Motor neuron (in vitro differentiated cells): Measurements from ENCODE around the gene SMAP2. TPM values are rescaled to one million over a fixed set of nuclear protein-coding genes. Genes with fewer than 3 reads are reported as not detected.

Source experiments
- ATAC-seq, 8 experiments: fragments of 200-7000 bp; cut with Tn5 transposase; replicated peaks in 6 of 8; 2 replicates each; pipeline ENCODE4 v1.8.0; 2021; ENCODE audit warnings: mild to moderate bottlenecking in 8 of 8, moderate library complexity in 8 of 8
- H3K27ac ChIP-seq, 2 donors: fragments of 250-450 bp; sonication (Bioruptor Pico); 2 replicates each; pipeline ENCODE4 v1.9.0; 2021; ENCODE audit warnings: antibody characterized with exemption in 2 of 2, mild to moderate bottlenecking in 2 of 2, moderate library complexity in 1 of 2
- H3K4me1 ChIP-seq, 2 donors: fragments of 250-450 bp; sonication (Bioruptor Pico); replicated peaks in 1 of 2; 2 replicates each; pipeline ENCODE4 v1.6.1; 2021; ENCODE audit warnings: antibody characterized with exemption in 2 of 2, mild to moderate bottlenecking in 2 of 2, moderate library complexity in 1 of 2
- H3K4me3 ChIP-seq, 5 donors: fragments of 250-450 bp; sonication (Bioruptor Pico); 2 replicates each; pipeline ENCODE4 v1.9.0; 2021; ENCODE audit warnings: antibody characterized with exemption in 5 of 5, mild to moderate bottlenecking in 5 of 5, moderate library complexity in 4 of 5
- WGBS, 10 experiments: fragments of 450-650 bp; shearing (Covaris generic); methylation state at CpG; one replicate each; pipeline ENCODE4 v1.0.0; 2022; 5-methylcytosine and 5-hydroxymethylcytosine counted together
- in situ Hi-C, 9 experiments: fragments of 400-800 bp; cut with MboI; loops; one replicate each; pipeline ENCODE4 v1.15.0; 2021; ENCODE audit warnings: low sequenced_read_pairs in 9 of 9, low pct_unique_long_range_greater_than_20kb in 2 of 9; ENCODE audit not compliant: unreplicated experiment in 9 of 9
- total RNA-seq, 8 experiments: library from RNA; unstranded; fragments of 300-600 nt; gene quantifications; 2 replicates each; pipeline versions ENCODE4 v1.2.3 to v1.2.4, GENCODE V29; 2022

The SMAP2 gene
- total RNA-seq, 8 experiments from 2014 or later: 9.6 to 60.9 (median 35.6) TPM

DNA sequence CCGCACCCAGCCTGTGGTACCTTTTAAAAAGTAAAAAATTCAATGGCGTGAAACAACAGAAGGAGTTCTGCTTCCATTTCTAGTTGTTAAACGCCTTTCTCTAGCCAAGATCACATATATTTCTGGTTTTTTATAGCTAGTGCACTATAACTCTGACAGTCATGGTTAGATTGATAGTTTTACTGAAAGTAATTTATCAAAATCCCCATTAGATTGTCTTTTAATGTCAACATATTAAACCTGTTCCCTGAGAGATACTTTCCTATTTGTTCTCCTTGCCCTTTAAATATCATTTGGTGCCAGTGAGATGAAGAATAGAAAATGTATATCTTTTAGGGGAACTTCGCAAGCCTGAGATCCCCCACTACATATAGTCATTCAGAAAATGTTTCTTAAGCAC is 7.3 kb downstream of the SMAP2 start:
- WGBS, 10 experiments: 83 to 100% (median 92%) methylated on average over 2 to 4 of the region's 4 CpGs
- Histone ChIP-seq H3K27ac (no peak overlapping the region), H3K4me3 (no peak overlapping the region), H3K4me1 (peaks cover 7 to 8% of the 10 kb centered on the region in 2 donors)
- in situ Hi-C loops: no loop called here
- ATAC-seq: no peak

GRCh38 chr1:40381268-40382107 is 8.0 kb downstream of the SMAP2 start:
- WGBS, 10 experiments: 46 to 96% (median 82%) methylated on average over 2 to 7 of the region's 7 CpGs
- no peak overlapping the region for H3K4me3 ChIP-seq
- peak in 2 of 8 experiments; percentile 24 to 46 for ATAC-seq
- no peak overlapping the region for H3K27ac ChIP-seq
- in situ Hi-C loops: no loop called here
- H3K4me1 ChIP-seq: peaks cover under 1 to 11% of the 10 kb centered on the region in 2 donors

- Histone ChIP-seq H3K27ac (no peak overlapping the region), H3K4me3 (no peak overlapping the region), H3K4me1 (peaks cover 0 to 11% of the 10 kb centered on the region in 2 donors)
- peak in 3 of 8 experiments; percentile 45 to 59 (median 49) for ATAC-seq
- WGBS, 10 experiments: 73 to 100% (median 90%) methylated on average over 2 to 3 of the region's 3 CpGs; no CpG with 5 or more reads in 3 of the 10 experiments
- in situ Hi-C loops: no loop called here
Measured at GRCh38 chr1:40382108-40382460, 8.6 kb downstream of the SMAP2 start.

- Histone ChIP-seq H3K4me1 (peaks cover 0 to 11% of the 10 kb centered on the region in 2 donors), H3K4me3 (no peak overlapping the region), H3K27ac (no peak overlapping the region)
- no peak for ATAC-seq
- in situ Hi-C loops: no loop called here
Measured at GRCh38 chr1:40382601-40383000, 9.1 kb downstream of the SMAP2 start.

- H3K27ac ChIP-seq: no peak overlapping the region
- WGBS, 10 experiments: 0 to 100% (median 85%) methylated on average over 1 to 7 of the region's 7 CpGs; no CpG with 5 or more reads in 1 of the 10 experiments
- ATAC-seq: peak in 6 of 8 experiments; percentile 15 to 54 (median 37)
- peaks cover 0 to 11% of the 10 kb centered on the region in 2 donors for H3K4me1 ChIP-seq
- in situ Hi-C loops: no loop called here
- no peak overlapping the region for H3K4me3 ChIP-seq
Measured at GRCh38 chr1:40383095-40383487, 9.6 kb downstream of the SMAP2 start.

DNA sequence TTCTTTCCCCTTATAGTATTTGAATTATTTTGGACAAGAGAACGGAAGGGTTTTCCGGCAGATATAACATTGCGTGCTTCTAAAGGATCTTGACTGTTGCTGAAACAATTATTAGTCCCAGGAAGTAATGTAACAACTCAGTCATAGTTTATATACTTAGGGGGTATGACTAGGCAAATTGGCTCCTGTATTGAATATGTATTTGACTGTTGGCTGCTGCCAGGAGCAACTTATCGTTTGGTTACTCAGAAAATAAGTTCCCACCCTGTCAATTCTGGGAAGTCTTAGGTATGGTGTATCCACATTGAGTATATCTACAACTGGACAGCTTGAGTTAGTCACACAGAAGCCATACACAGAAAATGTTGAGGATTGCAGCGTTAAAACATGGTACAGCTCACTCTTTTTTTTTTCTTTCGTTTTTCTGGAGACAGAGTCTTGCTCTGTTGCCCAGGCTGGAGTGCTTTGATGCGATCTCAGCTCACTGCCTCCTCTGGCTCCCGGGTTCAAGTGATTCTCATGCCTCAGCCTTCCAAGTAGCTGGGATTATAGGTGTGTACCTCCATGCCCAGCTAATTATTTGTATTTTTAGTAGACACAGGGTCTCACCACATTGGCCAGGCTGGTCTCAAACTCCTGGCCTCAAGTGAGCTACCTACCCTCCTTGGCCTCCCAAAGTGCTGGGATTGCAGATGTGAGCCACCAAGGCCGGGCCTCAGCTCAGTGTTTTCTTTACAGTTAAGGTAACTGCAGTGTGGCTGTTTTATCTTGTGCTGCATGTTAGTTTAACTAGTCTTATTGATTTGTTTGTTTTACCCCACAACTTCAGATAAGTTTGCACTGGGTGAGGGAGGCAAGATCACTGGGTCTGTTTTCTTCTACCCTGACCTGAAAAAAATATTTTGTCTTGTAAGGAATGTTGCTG is 10.2 kb downstream of the SMAP2 start:
- H3K4me1 ChIP-seq: peaks cover 0 to 11% of the 10 kb centered on the region in 2 donors
- 83 to 100% (median 93%) methylated on average over 2 to 9 of the region's 9 CpGs; no CpG with 5 or more reads in 1 of the 10 experiments for WGBS, 10 experiments
- in situ Hi-C loops: no loop called here
- peak in 3 of 8 experiments; percentile 56 to 90 (median 82) for ATAC-seq
- H3K27ac ChIP-seq: no peak overlapping the region
- no peak overlapping the region for H3K4me3 ChIP-seq

GRCh38 chr1:40384413-40384762 is 10.9 kb downstream of the SMAP2 start:
- no peak overlapping the region for H3K27ac ChIP-seq
- H3K4me1 ChIP-seq: peaks cover 0 to 11% of the 10 kb centered on the region in 2 donors
- in situ Hi-C loops: no loop called here
- ATAC-seq: peak in 1 of 8 experiments; percentile 22
- no peak overlapping the region for H3K4me3 ChIP-seq
- 61 to 100% (median 82%) methylated on average over 1 to 2 of the region's 2 CpGs; no CpG with 5 or more reads in 3 of the 10 experiments for WGBS, 10 experiments

DNA sequence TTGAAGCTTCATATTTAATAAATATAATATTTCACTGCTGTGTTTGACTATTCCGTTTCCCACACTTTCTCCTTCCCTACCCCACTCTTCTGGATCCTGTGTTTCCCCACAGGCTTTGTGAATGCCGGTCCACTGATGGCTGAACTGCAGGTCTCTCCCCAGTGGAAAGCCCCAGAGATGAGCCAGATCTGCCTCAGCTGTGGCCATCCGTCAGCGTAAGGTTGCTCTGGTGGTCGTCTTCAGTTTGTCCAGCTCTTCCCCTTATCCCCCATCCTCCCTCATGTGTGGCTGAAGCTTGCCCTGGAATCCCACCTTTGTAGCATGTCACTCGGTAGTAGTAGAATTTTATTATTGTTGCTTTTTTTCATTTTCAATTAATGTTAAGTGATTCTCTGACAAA is 11.4 kb downstream of the SMAP2 start:
- WGBS, 10 experiments: 80 to 100% (median 90%) methylated on average over 1 to 6 of the region's 6 CpGs; no CpG with 5 or more reads in 1 of the 10 experiments
- Histone ChIP-seq H3K4me3 (no peak overlapping the region), H3K27ac (no peak overlapping the region), H3K4me1 (peaks cover 0 to 11% of the 10 kb centered on the region in 2 donors)
- in situ Hi-C loops: no loop called here
- no peak for ATAC-seq

DNA sequence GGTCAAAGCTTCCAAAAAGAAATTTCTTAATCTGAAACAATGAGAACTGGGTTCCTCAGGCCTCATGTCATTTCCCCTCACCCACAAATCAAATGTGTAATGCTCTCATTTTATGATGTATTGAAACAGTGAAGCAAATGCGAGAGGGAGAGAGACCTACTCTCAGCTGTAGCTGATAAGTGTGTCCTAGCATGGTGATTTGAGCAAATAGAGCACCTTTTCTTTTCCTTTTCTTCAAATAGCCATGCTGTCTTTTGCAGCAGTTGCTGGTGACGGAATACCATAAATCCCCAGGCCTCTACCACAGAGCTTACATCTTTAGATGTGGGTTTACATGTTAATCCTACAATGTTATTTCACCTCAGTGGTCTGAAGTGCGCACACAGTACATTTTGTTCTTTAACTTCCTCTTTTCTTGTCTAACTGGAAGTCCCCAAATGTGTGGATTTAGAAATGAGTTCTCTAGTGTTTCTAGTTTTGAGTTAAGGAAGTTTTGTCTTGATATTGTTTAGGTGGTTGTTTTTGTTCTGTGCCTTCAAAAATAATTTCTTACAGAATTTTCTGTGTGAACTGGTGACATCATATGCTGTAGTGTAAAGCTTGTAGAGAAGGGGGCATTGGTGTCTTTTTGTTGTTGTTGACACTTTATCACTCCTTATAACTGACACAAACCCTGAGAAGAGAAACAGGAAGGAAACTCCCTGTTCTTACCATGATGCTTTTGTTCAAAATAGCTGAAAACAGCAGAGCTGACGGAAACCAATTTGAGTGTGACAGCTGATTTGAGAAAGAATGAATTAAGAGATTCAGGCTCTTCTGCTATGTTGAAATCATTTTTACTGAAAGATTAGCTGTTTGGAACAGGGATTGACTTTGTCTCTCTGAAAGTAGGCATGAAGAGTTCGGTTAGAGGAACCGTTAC is 12.2 kb downstream of the SMAP2 start:
- Histone ChIP-seq H3K27ac (no peak overlapping the region), H3K4me3 (no peak overlapping the region), H3K4me1 (peaks cover 0 to 14% of the 10 kb centered on the region in 2 donors)
- no peak for ATAC-seq
- in situ Hi-C loops: no loop called here
- WGBS, 10 experiments: 72 to 100% (median 87%) methylated on average over 2 to 6 of the region's 6 CpGs; no CpG with 5 or more reads in 1 of the 10 experiments

DNA sequence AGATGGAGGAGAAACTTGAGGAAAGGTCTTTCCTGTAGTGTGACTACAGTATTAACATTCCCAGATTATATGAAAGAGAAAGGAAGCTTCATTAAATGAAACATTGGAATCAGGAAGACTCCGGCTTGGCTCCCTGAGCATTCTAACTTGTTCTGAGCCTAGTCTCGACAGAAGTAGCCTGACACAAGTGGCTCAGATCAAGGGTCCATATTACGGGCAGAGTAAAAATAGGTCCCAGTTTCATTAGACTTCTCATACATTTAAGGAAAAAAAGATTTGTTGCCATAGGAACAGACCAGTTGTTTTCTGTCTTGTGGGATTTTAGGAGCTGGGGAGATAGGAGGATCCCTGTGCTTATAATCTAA is 12.8 kb downstream of the SMAP2 start:
- in situ Hi-C loops: no loop called here
- Histone ChIP-seq H3K27ac (no peak overlapping the region), H3K4me3 (no peak overlapping the region), H3K4me1 (peaks cover 0 to 14% of the 10 kb centered on the region in 2 donors)
- no peak for ATAC-seq
- 87 to 100% (median 95%) methylated on average over 1 to 3 of the region's 3 CpGs; no CpG with 5 or more reads in 2 of the 10 experiments for WGBS, 10 experiments

DNA sequence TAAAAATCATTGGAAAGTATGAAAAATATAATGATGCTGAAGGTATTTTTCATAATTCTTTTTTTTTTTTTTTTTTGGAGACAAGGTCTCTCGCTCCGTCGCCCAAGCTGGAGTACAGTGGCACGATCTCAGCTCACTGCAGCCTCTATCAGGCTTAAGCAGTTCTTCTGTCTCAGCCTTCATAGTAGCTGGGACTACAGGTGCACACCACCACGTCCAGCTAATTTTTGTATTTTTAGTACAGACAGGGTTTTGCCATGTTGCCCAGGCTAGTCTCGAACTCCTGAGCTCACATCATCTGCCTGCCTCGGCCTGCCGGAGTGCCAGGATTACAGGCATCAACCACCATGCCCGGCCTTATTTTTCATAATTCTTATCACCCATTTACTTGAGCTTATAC is 13.3 kb downstream of the SMAP2 start:
- H3K4me3 ChIP-seq: no peak overlapping the region
- in situ Hi-C loops: no loop called here
- no peak overlapping the region for H3K27ac ChIP-seq
- 63 to 100% (median 85%) methylated on average over 4 to 9 of the region's 9 CpGs; no CpG with 5 or more reads in 1 of the 10 experiments for WGBS, 10 experiments
- H3K4me1 ChIP-seq: peaks cover 0 to 14% of the 10 kb centered on the region in 2 donors
- ATAC-seq: no peak
